ENCODE data around the gene BIRC2.

- no peak for TF ChIP-seq EZH2 (IDR thresholded peaks at IDR 0.05; ENCODE audit: insufficient read depth, poor library complexity, severe bottlenecking)
- TF ChIP-seq EZH2phosphoT487 (IDR thresholded peaks at IDR 0.05; ENCODE audit: insufficient read depth, low read depth): no peak
Measured at GRCh38 chr11:102419181-102419580, 72.2 kb downstream of the BIRC2 start.
